Breast epithelium (tissue), 4 donors: ENCODE data around the gene NPC2. TPM values are rescaled to one million over a fixed set of nuclear protein-coding genes. Genes with fewer than 3 reads are reported as not detected.

ENCODE experiments used
- DNase-seq, 2 donors: peaks; one replicate each; pipeline ENCODE4 v3.0.0-alpha.2; 2019; ENCODE audit warnings: low spot score in 2 of 2
- H3K27ac ChIP-seq, 2 donors: fragments of 200-600 bp; sonication (generic) in 1 of 2; one replicate each; pipeline ENCODE4 v1.5.1; 2016 to 2019; ENCODE audit warnings: mild to moderate bottlenecking in 1 of 2
- H3K27me3 ChIP-seq, 2 donors: fragments of 200-600 bp; sonication (generic) in 1 of 2; one replicate each; pipeline versions ENCODE4 v1.5.1 to v1.6.0; 2017 to 2019; ENCODE audit warnings: control low read depth in 1 of 2, mild to moderate bottlenecking in 1 of 2
- H3K36me3 ChIP-seq: fragments of 200-600 bp; one replicate; pipeline ENCODE4 v1.5.1; 2019
- H3K4me1 ChIP-seq, 2 donors: fragments of 200-600 bp; sonication (generic); one replicate each; pipeline ENCODE4 v1.5.1; 2016 to 2019; ENCODE audit warnings: control low read depth in 1 of 2
- H3K4me3 ChIP-seq, 3 donors: fragments of 200-600 bp; sonication (generic); 1 replicate in 2 of 3; 2 replicates in 1 of 3; pipeline ENCODE4 v1.5.1; 2016 to 2019; ENCODE audit warnings: mild to moderate bottlenecking in 3 of 3, moderate library complexity in 2 of 3
- H3K9me3 ChIP-seq, 2 donors: fragments of 200-600 bp; sonication (generic) in 1 of 2; one replicate each; pipeline ENCODE4 v1.5.1; 2016 to 2019; ENCODE audit warnings: control low read depth in 1 of 2
- CTCF ChIP-seq, 3 donors: fragments of 450-650 bp; IDR thresholded peaks; one replicate each; pipeline ENCODE4 v1.5.1; 2016 to 2017; ENCODE audit warnings: antibody characterized with exemption in 3 of 3, mild to moderate bottlenecking in 3 of 3, moderate library complexity in 3 of 3
- POLR2A ChIP-seq: fragments of 450-650 bp; IDR thresholded peaks from one replicate; pipeline ENCODE4 v1.6.1; 2016; ENCODE audit warnings: antibody characterized with exemption, mild to moderate bottlenecking, moderate library complexity
- POLR2AphosphoS5 ChIP-seq, 3 donors: sonication (generic); formaldehyde crosslinking; IDR thresholded peaks; one replicate each; pipeline ENCODE4 v1.6.1; 2017; ENCODE audit warnings: antibody characterized with exemption in 3 of 3
- intact Hi-C: fragments of 100-400 bp; cut with DNase I; formaldehyde crosslinking; loops from one replicate; pipeline ENCODE4 v1.15.1; 2023; ENCODE audit warnings: low total_unique reads
- total RNA-seq, 3 donors: library from RNA; depleted of rRNA; stranded (reverse); fragments of >200 nt; gene quantifications; one replicate each; pipeline ENCODE4 v1.1.0, GENCODE V29; 2016

Gene NPC2
- total RNA-seq, 3 donors from 2014 or later: 277 to 663 (median 594) TPM

DNA sequence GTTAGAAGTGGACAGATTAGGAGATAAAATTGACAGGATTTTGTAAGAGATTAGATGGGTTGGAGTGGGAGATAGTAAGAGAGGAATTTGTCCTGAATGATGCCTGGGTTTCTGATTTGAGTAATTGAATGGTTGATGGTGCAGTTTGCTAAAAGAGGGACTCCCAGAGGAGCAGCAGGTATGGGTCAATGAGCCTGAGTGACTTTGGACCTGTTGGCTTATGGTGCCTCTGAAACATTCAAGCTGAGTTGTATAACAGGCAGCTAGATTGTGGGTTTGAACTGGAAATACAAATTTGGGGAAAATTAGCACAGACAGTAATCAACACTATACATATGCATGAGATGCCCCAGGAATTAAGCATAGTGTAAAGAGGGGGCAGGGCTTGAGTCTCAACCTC is 50.3 kb downstream of the NPC2 start:
- H3K9me3 ChIP-seq: no peaks in the 10 kb centered on the region
- DNase-seq: no peak
- no peak overlapping the region for H3K4me3 ChIP-seq
- no peaks in the 10 kb centered on the region for H3K36me3 ChIP-seq
- TF ChIP-seq POLR2AphosphoS5 (IDR thresholded peaks at IDR 0.05) (no peak), CTCF (IDR thresholded peaks at IDR 0.05) (no peak), POLR2A (no peak)
- intact Hi-C loops: no loop called here
- no peak overlapping the region for H3K27ac ChIP-seq
- no peaks in the 10 kb centered on the region for H3K27me3 ChIP-seq
- H3K4me1 ChIP-seq: no peaks in the 10 kb centered on the region

- no peak overlapping the region for H3K4me3 ChIP-seq
- no peak overlapping the region for H3K27ac ChIP-seq
- H3K4me1 ChIP-seq: no peaks in the 10 kb centered on the region
- DNase-seq: no peak
- no peaks in the 10 kb centered on the region for H3K36me3 ChIP-seq
- H3K27me3 ChIP-seq: no peaks in the 10 kb centered on the region
- H3K9me3 ChIP-seq: no peaks in the 10 kb centered on the region
- TF ChIP-seq CTCF (IDR thresholded peaks at IDR 0.05) (no peak), POLR2AphosphoS5 (IDR thresholded peaks at IDR 0.05) (no peak), POLR2A (no peak)
- intact Hi-C loops: no loop called here
These were observed 52.0 kb downstream of the NPC2 start for GRCh38 chr14:74441113-74441512.

DNA sequence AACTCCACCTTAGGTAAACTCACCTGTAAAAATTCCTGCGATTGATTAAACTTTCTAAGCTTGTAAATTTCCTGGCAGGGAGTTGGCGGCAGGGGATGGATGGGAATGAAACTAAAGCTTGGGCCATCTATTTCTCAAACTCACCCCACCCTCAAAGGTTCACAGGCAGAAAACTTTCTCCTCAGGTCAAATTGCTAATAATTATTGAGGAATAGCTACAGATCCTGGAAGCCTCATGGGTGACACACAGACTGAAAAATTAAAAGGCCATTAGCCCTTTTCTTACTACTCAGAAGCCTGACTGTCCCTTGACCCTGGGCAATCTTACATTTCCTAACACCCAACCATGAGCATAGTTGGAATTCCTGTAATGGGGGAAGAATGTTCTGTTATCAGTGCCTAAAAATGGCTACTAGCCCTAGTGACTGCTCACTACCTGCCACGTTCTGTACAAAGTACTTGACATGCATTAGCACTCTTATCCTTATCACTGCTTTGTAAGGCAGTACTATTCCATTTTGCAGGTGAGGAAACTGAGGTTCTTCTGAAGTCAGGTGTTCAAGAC is 54.7 kb downstream of the NPC2 start:
- TF ChIP-seq CTCF (IDR thresholded peaks at IDR 0.05) (no peak), POLR2AphosphoS5 (IDR thresholded peaks at IDR 0.05) (no peak), POLR2A (no peak)
- H3K27me3 ChIP-seq: no peaks in the 10 kb centered on the region
- H3K36me3 ChIP-seq: no peaks in the 10 kb centered on the region
- H3K27ac ChIP-seq: no peak overlapping the region
- intact Hi-C loops: no loop called here
- H3K4me1 ChIP-seq: no peaks in the 10 kb centered on the region
- H3K4me3 ChIP-seq: no peak overlapping the region
- no peak for DNase-seq
- H3K9me3 ChIP-seq: no peaks in the 10 kb centered on the region

DNA sequence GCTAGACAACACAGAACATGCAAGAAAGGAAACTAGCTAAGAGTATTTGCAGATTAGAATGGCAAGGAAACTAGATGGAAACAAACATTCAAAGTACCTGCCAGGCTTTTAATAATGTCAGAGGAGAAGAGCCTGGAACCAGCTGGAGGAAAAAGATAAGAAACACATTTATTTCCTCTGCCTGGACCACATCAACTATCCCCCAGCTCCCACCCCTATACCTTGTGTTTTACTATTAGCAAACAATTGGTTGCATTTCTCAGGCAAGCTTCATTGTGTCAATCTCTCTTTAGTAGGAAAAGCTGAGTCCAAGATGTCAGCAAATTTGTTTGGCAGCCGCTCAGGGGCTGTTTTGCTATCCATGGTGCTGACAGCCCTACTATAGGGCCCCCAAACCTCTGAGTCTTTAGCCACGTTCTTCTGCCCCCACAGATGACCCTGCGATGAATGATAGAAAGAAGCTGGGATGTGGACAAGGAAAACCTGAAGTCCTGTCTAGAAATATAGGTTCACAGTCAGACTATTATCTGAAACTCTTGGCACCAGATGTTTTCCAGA is 55.5 kb downstream of the NPC2 start:
- Histone ChIP-seq H3K27me3 (no peaks in the 10 kb centered on the region), H3K4me1 (no peaks in the 10 kb centered on the region), H3K4me3 (no peak overlapping the region), H3K27ac (no peak overlapping the region), H3K36me3 (no peaks in the 10 kb centered on the region), H3K9me3 (no peaks in the 10 kb centered on the region)
- intact Hi-C loops: no loop called here
- no peak for DNase-seq
- TF ChIP-seq CTCF (IDR thresholded peaks at IDR 0.05) (no peak), POLR2AphosphoS5 (IDR thresholded peaks at IDR 0.05) (no peak), POLR2A (no peak)

DNA sequence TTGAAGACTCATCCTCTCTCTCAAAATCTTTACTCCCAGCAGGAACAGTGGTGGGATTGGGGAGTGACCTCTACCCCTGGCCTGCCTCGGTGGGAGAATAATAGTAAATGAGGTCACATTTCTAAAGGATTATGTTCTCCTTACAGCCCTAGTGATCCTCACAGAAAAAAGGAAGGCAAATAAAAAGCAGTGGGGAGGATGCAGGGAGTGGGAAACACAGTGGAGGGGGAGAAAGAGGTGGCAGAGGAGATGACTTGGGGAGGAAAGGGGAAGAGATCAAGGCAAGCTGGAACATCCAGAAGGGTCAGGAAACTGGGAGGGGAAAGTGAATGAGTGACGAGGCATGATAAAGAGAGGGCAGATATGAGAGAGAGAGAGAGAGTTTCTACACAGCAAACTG is 58.8 kb downstream of the NPC2 start:
- Histone ChIP-seq H3K27ac (no peak overlapping the region), H3K36me3 (no peaks in the 10 kb centered on the region), H3K9me3 (no peaks in the 10 kb centered on the region), H3K27me3 (no peaks in the 10 kb centered on the region), H3K4me3 (no peak overlapping the region), H3K4me1 (no peaks in the 10 kb centered on the region)
- intact Hi-C loops: no loop called here
- no peak for DNase-seq
- TF ChIP-seq CTCF (IDR thresholded peaks at IDR 0.05) (no peak), POLR2AphosphoS5 (IDR thresholded peaks at IDR 0.05) (no peak), POLR2A (no peak)
